ENCODE data around the gene RIGI. TPM values are rescaled to one million over a fixed set of nuclear protein-coding genes. Genes with fewer than 3 reads are reported as not detected.

Gene RIGI
- total RNA-seq, 2 experiments from 2014 or later, result 5.4 to 5.6 TPM

DNA sequence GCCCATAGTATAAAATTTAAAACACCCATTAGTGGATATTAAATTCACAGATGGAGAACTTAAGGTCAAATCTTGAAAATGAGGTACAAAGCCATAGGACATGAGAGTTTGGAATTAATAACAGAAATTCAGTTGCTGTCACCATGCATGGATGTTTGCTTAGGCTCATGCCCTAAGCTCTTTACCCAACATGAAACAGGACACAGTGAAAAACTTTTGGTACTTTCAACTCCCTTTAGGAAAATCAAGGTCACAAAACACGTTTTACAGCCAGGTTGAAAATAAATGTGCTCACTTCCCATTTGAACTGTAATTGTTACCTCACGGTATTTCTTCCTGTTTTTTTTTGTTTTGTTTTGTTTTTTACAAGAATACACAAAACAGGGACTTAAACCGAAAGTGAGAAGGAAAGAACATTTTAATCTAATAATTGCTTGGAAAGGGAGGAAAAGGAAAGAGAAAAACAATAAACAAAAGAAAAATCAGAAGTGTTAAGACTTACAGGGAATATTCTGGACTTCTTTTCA, 32.5 kb upstream of the RIGI start:
- intact Hi-C loops (cut with micrococcal nuclease), result no loop called here
- ChIA-PET POLR2A (interaction anchor here (0.9 to 1.5 kb wide), 2 partner anchors 8 to 10 kb away, joined by 3 read pairs; no protein-coding TSS in a partner anchor), CTCF (interaction anchor here (1.1 to 2.0 kb wide), 4 partner anchors 8 to 180 kb away, joined by 3 to 7 read pairs (median 6); no protein-coding TSS in a partner anchor)
- no peaks in the 10 kb centered on the region for H3K9me3 Mint-ChIP-seq
- peaks cover 39% of the 10 kb centered on the region for H3K4me1 Mint-ChIP-seq (ENCODE audit: low read depth)
- peaks cover 9% of the 10 kb centered on the region for H3K36me3 Mint-ChIP-seq (ENCODE audit: low read depth)
- H3K27ac Mint-ChIP-seq, result peak overlapping the region; percentile 62
- H3K27me3 Mint-ChIP-seq, result no peaks in the 10 kb centered on the region
- no peak overlapping the region for H3K4me3 Mint-ChIP-seq
- TF ChIP-seq, protein P1, sequence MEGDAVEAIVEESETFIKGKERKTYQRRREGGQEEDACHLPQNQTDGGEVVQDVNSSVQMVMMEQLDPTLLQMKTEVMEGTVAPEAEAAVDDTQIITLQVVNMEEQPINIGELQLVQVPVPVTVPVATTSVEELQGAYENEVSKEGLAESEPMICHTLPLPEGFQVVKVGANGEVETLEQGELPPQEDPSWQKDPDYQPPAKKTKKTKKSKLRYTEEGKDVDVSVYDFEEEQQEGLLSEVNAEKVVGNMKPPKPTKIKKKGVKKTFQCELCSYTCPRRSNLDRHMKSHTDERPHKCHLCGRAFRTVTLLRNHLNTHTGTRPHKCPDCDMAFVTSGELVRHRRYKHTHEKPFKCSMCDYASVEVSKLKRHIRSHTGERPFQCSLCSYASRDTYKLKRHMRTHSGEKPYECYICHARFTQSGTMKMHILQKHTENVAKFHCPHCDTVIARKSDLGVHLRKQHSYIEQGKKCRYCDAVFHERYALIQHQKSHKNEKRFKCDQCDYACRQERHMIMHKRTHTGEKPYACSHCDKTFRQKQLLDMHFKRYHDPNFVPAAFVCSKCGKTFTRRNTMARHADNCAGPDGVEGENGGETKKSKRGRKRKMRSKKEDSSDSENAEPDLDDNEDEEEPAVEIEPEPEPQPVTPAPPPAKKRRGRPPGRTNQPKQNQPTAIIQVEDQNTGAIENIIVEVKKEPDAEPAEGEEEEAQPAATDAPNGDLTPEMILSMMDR (IDR thresholded peaks at IDR 0.05), result no peak
- no peak for DNase-seq
- no peak for ATAC-seq

DNA sequence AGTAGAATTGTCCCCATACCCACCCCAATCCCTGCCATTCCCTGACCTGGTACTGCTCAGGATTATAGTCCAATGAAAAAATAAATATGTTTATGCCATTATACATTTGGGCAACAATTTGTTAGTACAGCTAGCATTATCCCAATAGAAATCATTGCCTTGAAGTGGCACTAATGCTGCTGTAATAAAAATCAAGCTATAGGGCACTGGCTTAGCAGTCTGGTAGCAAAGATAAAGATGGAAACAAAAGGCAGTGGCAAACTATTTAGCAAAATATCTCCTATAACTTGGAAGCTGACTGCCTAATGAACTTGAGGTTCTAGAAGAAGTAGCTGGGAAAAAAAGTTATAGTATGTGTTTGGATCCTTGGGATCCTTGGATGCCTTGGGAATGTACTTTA, 28.6 kb upstream of the RIGI start:
- TF ChIP-seq, protein P1 (IDR thresholded peaks at IDR 0.05), result no peak
- Mint-ChIP-seq H3K27me3 (no peaks in the 10 kb centered on the region), H3K9me3 (no peaks in the 10 kb centered on the region), H3K36me3 (ENCODE audit: low read depth) (peaks cover 28% of the 10 kb centered on the region), H3K4me1 (ENCODE audit: low read depth) (peaks cover 38% of the 10 kb centered on the region), H3K4me3 (no peak overlapping the region), H3K27ac (peak overlapping the region; percentile 29)
- intact Hi-C loops (cut with micrococcal nuclease), result no loop called here
- DNase-seq (no peak), ATAC-seq (no peak)
- ChIA-PET POLR2A (no interaction called here), CTCF (interaction anchor here (0.9 to 3.8 kb wide), 5 partner anchors 18 to 176 kb away, joined by 3 to 26 read pairs (median 12); partner anchors contain the start of genes NDUFB6 and RIGI)

DNA sequence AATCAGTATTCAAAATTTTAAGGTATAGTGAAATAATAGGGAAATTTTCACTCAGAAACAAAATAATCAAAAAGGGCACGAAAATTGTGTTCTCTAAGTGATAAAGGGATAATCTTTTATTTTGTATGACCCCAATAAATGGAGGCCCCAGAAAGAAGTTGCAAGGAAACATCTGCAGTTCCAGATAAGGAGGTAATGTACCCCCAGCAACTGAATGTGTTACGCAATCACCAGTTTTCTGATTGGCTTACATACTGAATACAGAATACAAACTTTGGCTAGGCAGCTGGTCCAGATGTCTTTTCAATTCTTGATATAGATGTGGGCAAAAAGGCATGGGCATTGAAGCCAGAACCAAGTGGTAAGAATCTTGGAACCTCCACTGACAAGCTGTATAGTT, 28.1 kb upstream of the RIGI start:
- peak overlapping the region; percentile 49 for H3K27ac Mint-ChIP-seq
- ChIA-PET CTCF (interaction anchor here (0.9 to 3.8 kb wide), 6 partner anchors 11 to 175 kb away, joined by 3 to 26 read pairs (median 10); partner anchors contain the start of genes NDUFB6 and RIGI), POLR2A (interaction anchor here (0.8 kb wide), 1 partner anchor 18 kb away, joined by 3 read pairs; no protein-coding TSS in a partner anchor)
- peaks cover 32% of the 10 kb centered on the region for H3K36me3 Mint-ChIP-seq (ENCODE audit: low read depth)
- no peak for DNase-seq
- no peaks in the 10 kb centered on the region for H3K9me3 Mint-ChIP-seq
- H3K4me3 Mint-ChIP-seq, result no peak overlapping the region
- intact Hi-C loops (cut with micrococcal nuclease), result no loop called here
- TF ChIP-seq, protein P1 (IDR thresholded peaks at IDR 0.05), result no peak
- no peaks in the 10 kb centered on the region for H3K27me3 Mint-ChIP-seq
- H3K4me1 Mint-ChIP-seq (ENCODE audit: low read depth), result peaks cover 37% of the 10 kb centered on the region
- ATAC-seq, result no peak

DNA sequence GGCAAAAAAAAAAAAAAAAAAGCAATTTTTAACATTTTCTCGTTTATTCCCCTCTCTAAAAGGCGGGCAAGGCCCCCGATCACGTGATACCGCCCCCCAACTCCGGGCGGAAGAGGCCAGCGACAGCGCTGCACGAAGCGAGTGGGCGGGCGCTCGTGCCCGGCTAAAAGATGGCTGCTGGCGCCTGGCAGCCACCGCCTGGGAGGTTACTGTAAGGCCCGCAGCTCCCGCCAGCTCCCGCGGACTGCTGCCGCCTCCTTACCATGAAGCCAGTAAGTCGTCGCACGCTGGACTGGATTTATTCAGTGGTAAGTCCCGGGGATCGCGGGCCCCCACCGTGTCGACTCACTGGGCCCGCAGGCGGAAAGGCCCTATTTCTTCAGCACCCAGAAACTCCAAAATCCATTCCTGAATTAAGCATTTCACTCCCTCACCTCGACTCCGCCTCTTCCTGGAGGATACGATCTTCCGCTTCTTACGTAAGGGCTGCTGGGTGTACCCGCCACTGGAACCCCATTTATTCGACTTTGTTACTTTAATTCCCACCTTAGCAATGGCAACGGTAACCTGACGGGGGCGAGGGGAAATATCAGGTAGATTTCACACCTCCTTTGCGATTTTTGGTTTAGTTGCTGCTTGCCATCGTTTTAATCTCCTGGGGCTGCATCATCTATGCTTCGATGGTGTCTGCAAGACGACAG, 26.3 kb upstream of the RIGI start, which contains the start of the genes SMIM27 and TOPORS:
Gene SMIM27 (plus strand): TSS at position 156 of the 701 bp plus-strand sequence. CDS start 108 bp downstream, at position 264.
Gene TOPORS (minus strand): TSS at position 415 of the 701 bp plus-strand sequence. CDS start 150 bp downstream, at position 265.
- Mint-ChIP-seq H3K36me3 (ENCODE audit: low read depth) (peaks cover 37% of the 10 kb centered on the region), H3K4me1 (ENCODE audit: low read depth) (peaks cover 45% of the 10 kb centered on the region), H3K27ac (peak within 1 kb of the TSS; percentile 100), H3K4me3 (peak within 1 kb of the TSS; percentile 86), H3K27me3 (no peaks in the 10 kb centered on the region), H3K9me3 (no peaks in the 10 kb centered on the region)
- DNase-seq (peak; percentile 93), ATAC-seq (peak; percentile 67)
- ChIA-PET POLR2A (interaction anchor here (0.8 to 2.7 kb wide), 9 partner anchors 9 to 482 kb away, joined by 3 to 13 read pairs (median 4); partner anchors contain the start of genes DNAJA1, NDUFB6 and RIGI), CTCF (interaction anchor here (0.6 to 3.8 kb wide), 9 partner anchors 9 to 173 kb away, joined by 3 to 26 read pairs (median 5); partner anchors contain the start of genes ACO1 and RIGI)
- TF ChIP-seq, protein P1 (IDR thresholded peaks at IDR 0.05), result no peak
- intact Hi-C loops (cut with micrococcal nuclease), result loop anchor here (1.0 kb wide), 1 partner anchor 21 kb away; the partner anchor contains the start of gene NDUFB6

All from activated CD8-positive, alpha-beta T cell treated with anti-CD3 and anti-CD28 coated beads for 36 hours (primary cell).